HL-60/S4 (cell line): ENCODE data around the gene PTPRU.

ENCODE experiments used
- in situ Hi-C: fragments of 300-500 bp; cut with MboI; formaldehyde crosslinking; loops from 2 replicates; pipeline ENCODE4 v1.14.3; 2022; ENCODE audit warnings: low sequenced_read_pairs

Gene PTPRU

DNA sequence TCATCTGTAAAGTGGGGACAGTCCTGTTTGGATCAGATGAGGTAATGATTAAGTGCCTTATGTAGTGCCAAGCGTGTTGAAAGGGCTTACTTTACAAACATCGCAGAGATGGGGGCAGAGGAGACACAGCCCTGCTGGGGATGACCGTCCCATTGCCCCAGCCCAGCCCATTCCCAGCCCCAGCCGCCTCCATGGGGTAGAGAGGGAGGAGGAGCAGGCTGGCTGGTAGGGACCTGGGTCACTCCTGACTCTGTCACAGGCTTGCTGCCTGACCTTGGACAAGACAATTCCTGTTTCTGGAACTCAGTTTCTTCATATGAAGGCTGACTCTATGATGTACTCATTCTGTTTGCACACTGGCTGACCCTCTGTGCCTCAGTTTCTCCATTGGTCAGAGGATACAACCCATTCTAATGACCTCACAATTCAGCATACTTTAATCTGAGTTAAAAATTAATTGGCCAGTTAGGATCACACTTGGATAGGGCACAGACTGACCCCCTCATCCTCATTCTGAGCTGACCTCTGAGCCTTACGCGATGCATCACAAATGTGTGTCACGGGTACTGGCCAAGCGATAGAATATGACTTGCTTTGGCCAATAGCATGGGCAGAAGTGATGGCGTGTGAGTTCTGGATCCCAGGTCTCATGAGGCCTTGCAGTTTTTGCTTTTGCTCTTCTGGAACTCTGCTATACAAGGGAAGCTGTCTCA is 91.1 kb downstream of the PTPRU start:
- in situ Hi-C loops: no loop called here

DNA sequence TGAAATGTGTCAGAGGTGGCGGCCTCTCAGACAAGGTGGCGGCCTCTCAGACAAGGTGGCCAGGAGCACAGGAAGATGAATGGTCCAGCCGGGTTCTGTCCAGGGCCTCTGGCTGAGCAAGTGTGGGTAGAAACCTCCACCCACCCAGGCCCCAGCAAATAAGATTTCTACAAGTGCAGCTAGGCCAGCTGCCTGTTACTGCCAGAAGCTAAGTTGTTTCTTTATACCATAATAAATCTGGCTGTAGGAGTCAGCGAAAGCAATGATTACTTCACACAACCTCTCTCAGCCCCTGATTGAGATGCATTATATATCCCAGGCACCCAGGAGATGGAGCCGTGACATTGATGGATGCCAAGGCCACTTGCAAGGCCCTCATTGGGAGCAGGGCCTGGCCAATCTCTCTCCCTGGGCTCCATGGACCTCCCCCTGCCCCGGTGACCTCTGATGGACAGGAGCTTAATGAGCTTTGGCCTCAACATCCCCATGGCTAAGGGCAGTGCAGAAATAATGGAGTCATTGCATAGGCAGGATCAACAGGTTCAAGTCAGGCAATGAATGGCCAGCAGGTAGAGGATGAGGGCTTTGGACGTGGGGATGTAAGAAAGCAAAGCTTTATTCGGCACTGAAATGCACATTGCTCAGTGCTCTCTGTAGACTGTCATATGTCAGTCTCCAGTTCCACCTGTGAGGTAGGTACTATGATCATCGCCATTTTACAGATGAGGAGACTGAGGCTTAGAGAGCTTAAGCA is 92.9 kb downstream of the PTPRU start:
- in situ Hi-C loops: no loop called here

DNA sequence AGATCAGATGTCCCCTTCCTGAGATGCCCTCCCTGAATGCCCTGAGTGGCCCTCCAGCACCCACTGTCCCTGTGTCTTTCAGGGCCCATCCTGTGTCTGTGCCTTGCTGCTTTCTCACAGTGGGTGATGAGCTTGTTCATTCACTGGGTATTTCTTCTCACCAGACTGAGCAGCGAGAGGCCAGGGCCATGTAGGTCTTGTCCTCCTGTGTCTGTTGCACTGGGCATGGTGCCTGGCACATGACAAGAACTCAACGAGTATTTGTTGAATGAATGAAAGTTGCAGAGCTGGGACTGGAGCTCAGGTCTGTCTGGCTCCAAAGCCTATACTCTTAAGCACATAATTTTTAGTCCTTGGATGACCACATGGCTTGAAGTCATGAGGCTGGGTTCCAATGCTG is 93.8 kb downstream of the PTPRU start:
- in situ Hi-C loops: no loop called here

DNA sequence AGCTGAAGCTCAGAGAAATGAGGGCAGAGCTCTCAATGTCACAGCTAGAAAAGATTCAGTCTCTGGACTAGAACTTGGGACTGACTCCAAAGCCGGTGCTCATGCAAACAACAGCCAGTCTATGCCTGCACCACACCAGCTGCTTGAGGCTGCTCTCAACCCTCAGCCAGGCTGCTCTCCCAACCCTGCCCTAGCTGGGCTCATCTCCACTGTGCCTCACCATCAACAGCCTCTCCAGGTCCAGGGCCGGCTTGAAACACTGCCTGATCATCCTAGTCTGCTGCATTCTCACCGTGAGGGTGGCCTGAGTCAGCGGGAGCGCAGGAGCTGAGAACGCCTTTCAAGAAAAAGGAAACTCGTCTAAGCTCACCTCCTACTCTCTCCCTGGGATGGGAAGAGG is 94.5 kb downstream of the PTPRU start:
- in situ Hi-C loops: no loop called here

DNA sequence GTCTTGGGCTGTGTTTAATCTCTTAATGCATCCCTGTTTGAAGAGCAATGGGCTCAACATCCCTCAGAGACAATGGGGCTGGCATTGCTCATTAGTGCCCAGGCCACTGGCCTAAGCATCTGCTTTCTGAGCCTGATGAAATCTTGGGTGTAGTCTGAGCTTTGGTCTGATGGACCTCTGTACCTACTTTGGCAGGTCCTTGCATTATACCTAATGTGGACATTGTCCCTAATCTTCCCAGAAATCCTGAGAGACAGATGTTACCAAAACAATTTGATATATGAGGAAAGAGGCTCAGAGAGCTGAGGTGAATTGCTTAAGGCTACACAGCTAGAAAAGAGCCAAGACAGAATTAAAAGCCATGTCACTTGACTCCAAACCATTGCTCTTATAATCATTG is 95.0 kb downstream of the PTPRU start:
- in situ Hi-C loops: no loop called here

DNA sequence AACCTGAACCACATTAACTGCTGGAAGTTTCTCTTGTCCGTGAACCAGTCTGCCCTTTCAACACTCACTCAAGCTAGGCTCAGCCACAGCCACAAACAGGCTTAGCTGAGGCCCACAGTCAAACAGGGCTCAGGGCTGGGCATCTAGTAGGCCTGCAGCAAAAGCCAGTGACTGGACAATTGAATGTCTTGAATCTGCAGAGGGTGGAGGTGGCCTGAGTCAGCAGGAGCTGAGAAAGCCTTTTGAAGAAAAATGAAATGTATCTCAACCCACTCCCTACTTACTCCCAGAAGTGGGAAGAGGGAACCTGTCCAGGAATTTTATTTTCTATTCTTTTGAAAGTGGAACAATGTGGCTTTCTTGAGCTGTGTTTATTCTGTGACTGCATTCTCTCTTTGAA is 95.4 kb downstream of the PTPRU start:
- in situ Hi-C loops: no loop called here

DNA sequence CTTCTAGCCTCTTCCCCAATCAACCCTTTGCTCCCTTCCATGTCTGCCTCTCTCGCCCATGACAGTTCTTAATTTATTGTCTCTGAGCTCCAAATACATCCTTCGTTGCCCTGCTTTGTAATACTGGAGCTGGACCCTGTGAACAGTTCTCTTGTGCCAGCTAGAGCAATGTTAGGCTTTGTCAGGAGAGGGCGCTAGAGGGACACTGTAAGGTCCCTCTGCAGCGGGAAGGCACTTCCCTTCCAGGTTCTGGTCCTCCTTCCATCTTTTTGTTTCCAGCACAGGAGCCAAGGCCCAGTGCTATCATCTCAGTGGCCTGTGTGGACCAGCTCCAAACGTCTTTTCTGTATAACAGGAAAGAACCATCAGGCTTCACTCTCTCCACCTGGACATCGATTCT is 95.9 kb downstream of the PTPRU start:
- in situ Hi-C loops: no loop called here

DNA sequence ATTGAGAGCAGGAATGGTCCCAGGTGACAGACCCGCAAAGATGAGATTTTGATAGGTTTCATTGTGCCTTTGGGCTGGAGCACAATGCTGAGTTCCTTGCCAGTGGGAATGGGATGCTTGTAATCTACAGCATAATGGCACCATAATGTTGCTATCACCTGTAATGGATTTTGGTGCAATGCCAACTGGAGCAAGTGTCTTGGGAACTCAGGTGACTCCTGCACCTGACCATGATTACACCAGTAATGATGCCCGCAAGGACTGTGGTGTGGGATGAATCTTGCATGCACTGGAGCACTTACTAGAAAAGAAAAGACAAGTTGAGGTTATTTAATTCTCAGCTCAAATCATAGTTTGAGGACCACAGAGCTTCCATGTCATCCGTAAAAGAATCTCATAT is 96.7 kb downstream of the PTPRU start:
- in situ Hi-C loops: no loop called here

DNA sequence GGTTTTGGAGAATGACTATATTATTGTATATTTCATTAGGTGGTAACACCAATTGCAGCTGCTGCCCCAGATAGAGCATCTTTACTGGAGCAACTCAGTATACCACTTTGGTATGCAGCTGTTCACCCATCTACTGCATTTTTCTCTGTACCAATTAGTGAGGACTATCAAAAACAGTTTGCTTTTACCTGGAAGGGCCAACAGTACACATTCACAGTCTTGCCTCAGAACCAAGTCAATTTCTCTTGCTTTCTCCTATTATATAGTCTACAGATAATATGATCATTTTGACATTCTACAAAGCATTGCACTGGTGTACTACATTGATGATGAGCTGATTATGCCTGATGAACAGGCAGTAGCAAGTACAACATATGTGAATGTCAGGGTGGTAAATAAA is 99.3 kb downstream of the PTPRU start:
- in situ Hi-C loops: no loop called here

DNA sequence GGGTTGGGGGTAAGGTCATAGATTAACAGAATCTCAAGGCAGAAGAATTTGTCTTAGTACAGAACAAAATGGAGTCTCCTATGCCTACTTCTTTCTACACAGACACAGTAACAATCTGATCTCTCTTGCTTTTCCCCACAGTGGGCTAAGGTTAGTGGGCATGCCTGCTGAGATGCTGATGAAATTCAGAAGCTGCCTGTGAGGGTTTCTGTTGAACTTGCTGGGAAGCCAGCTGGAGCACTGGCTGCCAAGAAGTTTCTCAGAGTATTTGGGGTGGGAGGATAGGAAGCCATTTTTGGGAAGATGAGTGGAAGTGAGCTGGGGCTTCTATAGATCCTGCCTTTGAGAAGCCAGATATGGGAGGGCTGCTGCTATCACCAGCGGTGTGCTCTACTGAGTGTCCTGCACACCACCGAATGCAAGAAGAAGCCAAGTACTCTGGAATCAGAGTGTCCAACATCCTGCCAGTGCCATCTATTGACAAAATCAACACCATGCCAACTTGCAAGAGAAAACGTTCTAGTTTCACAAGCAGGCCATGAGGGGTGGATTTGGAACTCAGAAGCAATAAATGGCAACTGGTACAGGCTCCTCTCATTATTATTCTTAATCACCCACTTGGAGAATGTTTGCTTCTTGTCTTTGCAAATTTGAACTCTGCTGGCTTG is 102.7 kb downstream of the PTPRU start:
- in situ Hi-C loops: no loop called here

DNA sequence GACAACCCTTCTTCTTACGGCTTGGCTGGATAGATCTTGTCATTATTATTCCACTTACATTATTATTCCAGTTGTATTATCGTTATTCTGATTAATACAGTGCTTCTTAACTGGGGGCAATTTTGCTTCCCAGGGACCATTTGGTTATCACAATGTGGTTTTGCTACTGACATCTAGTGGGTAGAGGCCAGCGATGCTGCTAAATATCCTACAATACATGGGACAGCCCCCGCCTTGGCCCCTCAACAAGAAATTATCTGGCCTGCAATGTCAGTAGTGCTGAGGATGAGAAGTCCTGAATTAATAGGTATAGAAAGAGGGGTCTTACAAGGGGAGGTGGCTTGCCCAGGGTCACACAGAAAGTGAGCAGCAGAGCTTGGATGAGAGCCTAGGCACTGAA is 105.6 kb downstream of the PTPRU start:
- in situ Hi-C loops: no loop called here

DNA sequence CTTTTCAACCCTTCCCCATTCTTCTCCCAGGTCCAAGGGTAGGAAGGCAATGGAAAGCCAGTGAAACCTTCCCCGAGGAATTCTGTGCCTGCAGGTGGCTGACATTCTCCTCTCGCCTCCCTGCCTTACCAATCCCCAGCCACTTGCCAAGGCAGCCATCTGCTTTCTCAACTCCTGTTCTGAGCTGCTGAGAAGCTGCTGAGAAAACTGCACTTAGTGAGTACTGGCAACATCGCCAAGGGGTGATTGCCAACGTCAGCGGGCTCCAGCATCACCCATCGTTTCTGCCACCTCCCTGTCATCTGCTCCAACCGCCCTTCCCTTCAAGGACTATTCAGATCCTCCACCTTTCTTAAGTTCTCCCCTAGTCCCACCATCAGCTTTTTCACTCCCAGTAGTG is 106.0 kb downstream of the PTPRU start:
- in situ Hi-C loops: no loop called here

DNA sequence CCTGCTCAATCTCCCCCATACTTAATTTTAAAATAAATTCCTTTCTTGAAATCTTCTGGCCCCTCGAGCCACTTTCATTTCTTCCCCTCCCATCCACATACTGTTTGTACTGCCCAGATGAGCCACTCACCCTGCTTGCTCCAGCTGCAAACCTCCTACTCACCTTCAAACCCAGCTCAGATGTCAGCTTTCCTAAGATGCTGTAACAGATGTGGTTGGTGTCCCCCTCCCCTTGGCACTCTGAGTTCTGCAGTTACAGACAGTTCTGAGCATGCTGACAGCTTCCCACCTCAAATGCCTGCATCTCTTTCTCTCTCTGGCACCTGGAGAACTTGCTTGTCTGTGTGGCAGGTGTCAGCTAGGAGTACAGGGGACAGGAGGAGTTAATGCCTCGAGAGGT is 106.7 kb downstream of the PTPRU start:
- in situ Hi-C loops: no loop called here

DNA sequence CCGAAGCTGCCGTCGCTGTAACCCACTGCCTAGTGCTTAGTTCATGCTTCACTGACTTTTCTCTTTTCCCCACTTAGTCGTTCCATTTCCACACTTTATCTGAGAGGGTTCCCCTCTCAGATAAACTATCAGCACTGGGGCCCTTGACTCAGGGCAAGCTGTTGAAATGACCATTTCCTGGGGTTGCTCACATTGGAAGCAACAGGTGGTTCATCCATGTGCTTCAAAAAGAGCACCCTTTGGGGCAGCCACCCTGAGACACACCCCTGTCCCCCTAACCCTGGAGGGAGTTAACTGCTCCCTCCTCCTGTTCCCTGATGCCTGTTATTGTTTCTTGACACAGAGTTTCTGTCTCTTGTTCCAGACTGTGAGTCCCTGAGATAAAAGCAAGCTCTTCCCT is 107.2 kb downstream of the PTPRU start:
- in situ Hi-C loops: no loop called here

DNA sequence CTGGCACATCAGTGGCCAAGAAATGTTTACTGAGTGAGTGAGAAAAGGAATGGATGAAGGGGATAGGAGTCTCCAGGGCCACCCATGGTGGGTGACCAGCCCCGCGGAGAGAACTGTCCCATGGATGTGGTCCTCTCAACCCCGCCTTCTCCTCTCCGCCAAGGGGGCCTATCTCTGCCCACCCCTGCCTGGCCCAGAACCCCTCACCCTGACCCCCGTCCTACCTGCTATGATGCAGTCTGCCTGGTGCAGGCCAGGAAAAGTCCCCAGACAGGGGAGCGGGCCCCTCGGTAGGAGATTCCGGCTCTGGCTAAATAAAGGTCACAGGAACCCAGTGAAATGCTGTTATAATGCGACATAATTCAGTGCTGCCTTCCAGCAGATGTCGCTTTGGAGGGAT is 107.6 kb downstream of the PTPRU start:
- in situ Hi-C loops: no loop called here

DNA sequence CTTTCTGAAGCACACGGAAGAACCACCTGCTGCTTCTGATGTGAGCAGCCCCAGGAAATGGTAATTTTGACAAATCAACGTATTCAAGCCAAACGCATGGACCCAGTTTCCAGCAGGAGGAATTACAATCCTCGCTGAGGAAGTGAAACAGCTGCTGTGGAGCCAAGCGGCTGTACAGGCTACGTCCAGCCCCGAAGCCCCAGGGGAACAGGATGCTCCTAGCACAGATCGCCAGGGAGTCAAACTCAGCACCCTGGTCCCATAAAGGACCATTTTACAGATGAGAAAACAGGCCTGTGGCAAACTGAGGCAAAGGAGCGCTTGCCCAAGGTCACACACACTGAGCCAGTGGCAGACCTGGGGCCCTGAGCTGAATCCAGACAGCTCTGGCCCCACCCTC is 108.0 kb downstream of the PTPRU start:
- in situ Hi-C loops: no loop called here

DNA sequence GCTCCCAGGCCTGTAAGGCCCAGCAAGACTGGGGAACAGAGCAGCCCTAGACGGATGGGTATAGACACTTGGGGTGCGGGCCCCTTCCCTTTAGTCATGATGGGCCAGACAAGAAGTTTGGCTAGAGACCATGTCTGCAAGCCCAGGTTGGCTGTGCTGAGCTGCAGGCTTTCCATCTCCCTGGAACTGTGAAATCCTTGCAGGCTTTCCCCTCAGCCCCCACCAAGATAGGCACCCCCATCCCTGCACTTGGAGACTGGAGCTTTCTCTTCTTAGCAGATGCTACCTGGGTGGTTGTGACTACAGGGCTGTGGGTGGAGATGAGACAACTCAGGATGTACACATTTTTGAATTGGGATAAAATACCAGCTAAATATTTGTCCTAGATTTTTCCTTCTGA is 110.3 kb downstream of the PTPRU start:
- in situ Hi-C loops: no loop called here

DNA sequence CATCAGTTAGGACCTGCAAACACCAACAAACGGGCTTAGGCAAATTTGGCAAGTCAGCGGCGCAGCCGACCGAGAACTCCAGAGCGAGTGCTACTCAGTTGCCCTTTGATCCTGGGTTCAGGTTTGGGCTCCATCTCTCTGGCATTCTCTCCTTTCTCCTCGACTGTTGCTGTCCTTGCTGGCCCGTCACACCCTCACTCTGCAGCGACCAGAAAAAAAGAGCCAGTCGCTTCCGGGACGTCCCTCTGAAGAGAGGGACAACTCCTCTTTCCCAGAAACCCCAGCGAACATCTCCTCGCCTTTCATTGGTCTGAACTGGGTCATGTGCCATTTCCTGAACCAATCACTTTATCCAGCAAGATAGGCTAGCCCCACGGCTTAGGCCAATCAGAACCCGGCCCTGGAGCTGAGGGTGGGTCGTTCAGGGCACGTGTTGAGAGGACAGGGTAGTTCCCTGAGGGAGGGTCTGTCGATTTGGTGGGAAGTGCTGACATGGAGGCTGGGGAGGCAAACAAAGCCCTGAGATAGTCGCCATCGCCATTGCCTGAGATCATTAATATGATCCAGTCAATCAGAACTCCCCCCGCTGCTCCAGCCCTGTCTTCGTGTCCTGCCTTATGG is 113.7 kb downstream of the PTPRU start:
- in situ Hi-C loops: no loop called here

DNA sequence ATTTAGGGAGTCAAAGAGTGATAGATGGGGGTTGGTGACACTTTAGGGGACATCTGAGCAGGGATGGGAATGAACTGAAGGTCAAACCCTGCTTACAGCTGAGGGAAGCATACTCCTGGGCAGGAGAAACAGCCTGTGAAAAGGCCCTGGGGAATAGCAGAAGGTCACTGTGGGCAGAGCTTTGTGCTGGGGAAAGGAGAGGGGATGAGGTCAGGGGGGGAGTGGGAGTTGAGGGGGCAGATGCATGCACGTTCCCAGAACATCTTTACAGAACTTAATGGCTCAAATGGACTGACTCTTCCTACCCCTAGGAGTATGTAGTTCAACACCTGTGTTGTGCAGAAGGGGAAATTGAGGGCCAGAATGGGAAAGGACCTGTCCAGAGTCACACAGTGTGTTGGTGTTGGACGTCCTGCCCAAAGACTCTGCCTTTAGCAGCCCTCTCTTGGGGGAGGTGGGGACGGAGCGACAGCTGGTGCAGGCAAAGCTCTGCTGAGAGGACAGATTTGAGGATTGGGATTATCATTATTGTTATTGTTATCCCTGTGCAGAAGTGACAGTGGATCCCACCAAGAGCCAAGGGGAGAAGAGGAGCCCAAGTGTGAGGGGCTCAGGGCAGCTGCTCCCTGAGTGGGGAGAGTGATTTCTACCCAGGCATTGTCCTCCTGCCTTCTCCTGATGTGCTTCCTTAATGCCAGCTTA is 116.5 kb downstream of the PTPRU start:
- in situ Hi-C loops: no loop called here

DNA sequence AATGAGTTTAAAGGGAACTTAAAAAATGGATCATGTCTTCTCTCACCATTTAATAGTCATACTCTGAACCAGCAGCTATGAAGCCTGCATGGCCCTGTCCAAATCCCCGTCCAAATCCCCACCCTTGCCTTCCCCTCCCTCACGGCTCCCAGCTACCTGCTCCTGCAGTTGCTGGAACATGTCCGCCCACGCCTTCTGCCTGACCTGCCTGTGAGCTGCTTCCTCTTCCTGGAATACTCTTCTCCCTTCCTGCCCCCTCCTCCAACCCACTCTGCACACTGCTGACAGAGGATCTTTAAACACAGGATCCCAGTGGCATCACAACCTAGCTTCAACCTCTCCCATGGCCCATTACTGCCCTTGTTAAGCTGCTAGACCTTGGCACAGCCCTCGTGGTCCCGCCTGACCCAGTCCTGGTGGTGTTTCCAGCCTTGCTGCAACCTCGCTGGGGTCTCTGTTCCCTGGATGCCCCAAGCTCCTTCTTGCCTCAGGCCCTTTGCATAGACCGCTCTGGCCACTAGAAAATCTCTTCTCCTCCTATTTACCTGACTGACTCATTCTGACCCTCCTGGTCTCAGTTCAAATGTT is 118.3 kb downstream of the PTPRU start:
- in situ Hi-C loops: no loop called here

DNA sequence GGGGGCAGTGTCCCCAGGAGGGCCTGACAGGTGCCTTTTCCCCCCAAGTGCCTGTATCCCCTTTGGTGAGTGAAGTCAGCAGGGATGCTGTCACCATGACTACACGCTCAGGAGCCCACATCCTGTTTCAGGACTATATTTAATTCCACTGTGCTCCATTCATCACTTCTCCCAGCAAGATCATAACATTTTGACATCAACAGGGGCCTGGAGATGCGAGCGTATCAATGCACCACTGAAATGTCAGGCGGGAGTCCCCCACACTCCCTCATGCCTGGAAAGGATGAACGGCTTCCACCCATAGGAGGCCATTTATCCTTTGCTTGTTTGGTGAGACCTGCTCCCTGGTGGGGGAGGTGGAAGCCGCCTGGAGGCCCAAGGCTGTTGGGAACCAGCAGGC is 119.1 kb downstream of the PTPRU start:
- in situ Hi-C loops: no loop called here
